Epithelial cell of proximal tubule (primary cell): ENCODE results near the gene DCP2. TPM values are rescaled to one million over a fixed set of nuclear protein-coding genes. Genes with fewer than 3 reads are reported as not detected.

Experiments used
- DNase-seq: peaks from one replicate; pipeline ENCODE4 v3.0.0-alpha.2; 2011; ENCODE audit warnings: low read depth
- H3K4me3 ChIP-seq: 2 replicates; pipeline ENCODE4 v1.5.1; 2011; ENCODE audit warnings: low read depth, mild to moderate bottlenecking, low read length
- CTCF ChIP-seq: conservative IDR thresholded peaks from 2 replicates; pipeline ENCODE4 v1.5.1; 2012; ENCODE audit warnings: low read depth, mild to moderate bottlenecking, low read length
- total RNA-seq: library from RNA; depleted of rRNA; stranded (reverse); fragments of >200 nt; gene quantifications from 2 replicates; pipeline ENCODE4 v1.2.3, GENCODE V29; 2015

The DCP2 gene
- total RNA-seq: 24.5 and 28.9 TPM in 2 replicates

- peak within 1 kb of the TSS; percentile 91 for H3K4me3 ChIP-seq
- no peak for TF ChIP-seq CTCF
- DNase-seq: peak; percentile 96
Measured at GRCh38 chr5:112976432-112977309, at the start of gene DCP2. TSS of gene DCP2 (plus strand) at chr5:112976798. CDS start at chr5:112976934, 136 bp downstream.

GRCh38 chr5:112929336-112930081, 47.1 kb upstream of the DCP2 start:
- TF ChIP-seq CTCF: no peak
- DNase-seq: no peak
- H3K4me3 ChIP-seq: no peak overlapping the region

GRCh38 chr5:112930082-112930344, 46.6 kb upstream of the DCP2 start:
- H3K4me3 ChIP-seq: no peak overlapping the region
- no peak for DNase-seq
- TF ChIP-seq CTCF: no peak

GRCh38 chr5:112931473-112931872, 45.1 kb upstream of the DCP2 start:
- DNase-seq: no peak
- H3K4me3 ChIP-seq: no peak overlapping the region
- no peak for TF ChIP-seq CTCF

DNA sequence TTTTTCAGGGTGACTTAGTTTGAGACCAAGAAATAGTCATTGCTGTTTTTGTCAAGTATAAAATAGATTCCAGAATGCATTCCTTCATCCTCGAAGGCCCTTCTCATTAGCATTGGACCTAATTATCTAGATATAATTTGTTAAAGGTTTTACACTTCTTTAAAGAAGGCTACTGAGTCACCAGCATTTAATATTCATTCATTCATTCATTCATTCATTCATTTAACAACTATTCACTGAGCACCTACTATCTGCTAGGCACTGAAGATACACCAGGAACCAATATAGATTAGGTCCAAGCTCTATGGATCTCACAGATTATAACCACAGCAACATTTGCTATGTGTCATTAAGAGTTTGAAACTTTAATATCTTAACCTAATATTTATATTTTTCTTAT, 43.5 kb upstream of the DCP2 start:
- H3K4me3 ChIP-seq: no peak overlapping the region
- DNase-seq: no peak
- TF ChIP-seq CTCF: no peak

- TF ChIP-seq CTCF: no peak
- DNase-seq: no peak
Measured at GRCh38 chr5:112933651-112934365, 42.8 kb upstream of the DCP2 start.

More at GRCh38 chr5:112933651-112934365, 42.8 kb upstream of the DCP2 start:
- no peak overlapping the region for H3K4me3 ChIP-seq
